GM18520 (cell line): Measurements from ENCODE around the gene EHMT1.

Source experiments
- ATAC-seq: cut with Tn5 transposase; IDR thresholded peaks from one replicate; pipeline ENCODE4 v1.9.1; 2021; ENCODE audit not compliant: unreplicated experiment

EHMT1 gene

DNA sequence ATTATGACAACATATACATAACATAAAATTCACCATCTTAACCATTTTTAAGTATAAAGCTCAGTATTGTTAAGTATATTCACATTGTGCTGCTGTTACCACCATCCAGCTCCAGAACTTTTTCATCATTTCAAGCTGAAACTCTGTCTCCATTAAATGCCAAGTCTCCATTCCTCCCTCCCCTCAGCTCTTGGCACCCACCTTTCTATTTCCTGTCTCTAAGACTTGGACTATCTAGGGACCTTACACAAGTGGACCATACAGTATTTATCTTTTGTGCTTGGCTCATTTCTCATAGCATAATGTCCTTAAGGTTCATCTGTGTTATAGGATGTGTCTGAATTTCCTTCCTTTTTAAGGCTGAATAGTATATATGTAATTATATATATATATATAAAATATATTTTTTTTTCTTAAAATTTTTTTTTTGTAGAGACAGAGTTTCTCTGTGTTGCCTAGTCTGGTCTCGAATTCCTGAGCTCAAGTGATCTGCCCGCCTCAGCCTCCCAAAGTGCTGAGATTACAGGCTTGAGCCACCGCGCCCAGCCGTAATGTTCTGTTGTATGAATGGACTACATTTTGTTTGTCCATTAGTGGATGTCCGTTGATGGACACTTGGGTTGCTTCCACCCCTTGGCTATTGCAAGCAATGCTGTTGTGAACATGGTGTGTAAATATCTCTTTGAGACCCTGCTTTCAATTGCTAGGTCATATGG is 72.3 kb downstream of the EHMT1 start:
- ATAC-seq, result no peak

DNA sequence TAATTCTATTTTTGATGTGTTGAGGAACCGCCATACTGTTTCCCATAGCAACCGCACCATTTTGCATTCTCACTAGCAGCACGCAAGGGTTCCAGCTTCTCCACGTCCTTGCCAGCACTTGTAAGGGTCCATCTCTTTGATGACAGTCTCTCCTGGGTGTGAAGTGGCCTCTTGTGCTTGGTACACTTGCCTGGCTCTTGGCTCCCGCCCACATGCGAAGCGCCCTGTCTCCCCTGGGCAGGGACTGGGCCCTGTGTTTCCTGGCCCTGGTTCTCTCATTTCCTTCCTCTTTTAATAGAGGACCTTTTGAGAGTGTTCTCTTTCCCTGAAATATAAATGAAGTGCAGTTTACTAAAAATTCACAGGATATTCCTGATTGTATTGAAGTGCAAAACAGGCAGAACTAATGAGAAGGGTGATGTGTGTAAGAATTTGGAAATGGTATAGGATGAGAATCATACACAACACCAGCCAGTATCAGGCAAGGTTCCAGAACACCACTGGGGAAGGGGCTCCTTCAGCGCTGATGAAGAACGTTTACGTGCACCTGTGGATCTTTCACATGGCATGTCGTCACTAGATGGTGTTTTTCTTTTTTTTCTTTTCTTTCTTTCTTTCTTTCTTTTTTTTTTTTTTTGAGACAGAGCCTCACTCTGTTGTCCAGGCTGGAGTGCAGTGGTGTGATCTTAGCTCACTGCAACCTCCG is 73.0 kb downstream of the EHMT1 start:
- no peak for ATAC-seq

DNA sequence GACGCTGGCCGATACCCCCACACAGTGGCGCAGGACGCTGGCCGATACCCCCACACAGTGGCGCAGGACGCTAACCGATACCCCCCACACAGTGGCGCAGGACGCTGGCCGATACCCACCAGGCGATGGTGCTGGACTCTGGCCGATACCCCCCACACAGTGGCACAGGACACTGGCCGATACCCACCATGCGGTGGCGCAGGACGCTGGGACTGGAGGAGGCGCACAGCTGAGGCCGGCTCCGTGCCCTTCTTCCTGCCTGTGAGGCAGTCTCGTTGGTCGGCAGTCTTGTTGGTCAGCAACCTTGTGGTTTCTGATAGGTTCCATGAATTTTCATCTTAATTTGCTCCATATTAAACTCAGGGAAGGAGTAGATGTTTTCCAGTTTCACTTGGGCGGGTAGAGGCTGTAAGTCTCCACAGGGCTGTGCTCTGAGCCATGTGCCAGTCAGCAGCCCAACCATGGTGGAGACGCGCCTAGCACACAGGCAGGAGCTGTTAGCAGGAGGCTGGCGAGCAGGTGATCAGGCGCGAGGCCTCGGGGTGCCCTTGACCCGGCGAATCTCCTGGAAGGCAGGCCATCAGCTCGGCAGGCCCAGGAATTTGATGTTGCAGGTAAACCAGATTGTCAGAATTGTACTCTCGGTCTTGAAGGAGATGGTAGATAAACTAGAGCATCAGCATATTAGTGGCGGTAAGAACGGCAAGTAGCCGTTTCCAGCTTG is 75.6 kb downstream of the EHMT1 start:
- no peak for ATAC-seq

DNA sequence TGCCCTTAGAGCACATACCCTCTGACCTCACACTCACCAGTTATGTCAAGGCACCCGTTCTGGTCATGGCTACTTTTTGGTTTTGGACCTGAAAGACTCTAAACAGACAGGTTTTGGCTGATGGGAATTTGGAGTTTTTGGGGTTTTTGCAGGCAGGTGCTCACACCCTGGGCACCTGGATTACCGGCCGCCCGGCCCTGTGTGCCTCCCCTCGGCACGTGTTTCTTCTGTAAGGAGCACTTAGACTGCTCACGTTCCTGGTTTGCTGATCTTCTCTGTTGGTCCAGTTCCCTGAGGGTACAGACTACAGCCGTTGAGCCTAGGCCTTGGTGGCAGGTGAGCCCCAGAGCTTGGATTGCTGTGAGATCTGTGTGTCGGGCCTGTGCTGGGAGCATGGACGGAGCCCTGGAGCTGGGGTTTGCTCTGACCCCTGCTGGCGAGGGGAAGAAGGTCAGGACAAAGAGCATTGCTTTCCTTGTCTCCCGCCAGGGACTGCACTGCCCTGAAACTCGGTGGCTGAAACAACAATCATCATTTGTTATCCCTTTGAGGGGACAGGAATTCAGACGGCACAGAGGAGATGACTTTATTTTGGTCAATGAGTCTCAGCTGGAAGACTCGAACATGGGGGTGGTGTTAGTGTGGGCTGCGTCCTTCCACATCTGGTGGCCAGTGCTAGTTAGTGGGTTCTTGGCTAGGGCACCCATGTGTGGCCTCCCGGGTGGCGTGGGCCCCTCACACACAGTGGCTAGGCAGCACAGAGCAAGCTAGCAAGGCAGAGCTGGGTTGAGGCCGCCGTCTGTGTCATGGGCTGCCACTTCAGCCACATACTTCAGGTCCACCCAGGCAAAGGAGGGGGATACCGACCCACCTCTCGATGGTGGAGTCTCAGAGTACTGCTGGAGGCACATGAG is 76.4 kb downstream of the EHMT1 start:
- no peak for ATAC-seq

DNA sequence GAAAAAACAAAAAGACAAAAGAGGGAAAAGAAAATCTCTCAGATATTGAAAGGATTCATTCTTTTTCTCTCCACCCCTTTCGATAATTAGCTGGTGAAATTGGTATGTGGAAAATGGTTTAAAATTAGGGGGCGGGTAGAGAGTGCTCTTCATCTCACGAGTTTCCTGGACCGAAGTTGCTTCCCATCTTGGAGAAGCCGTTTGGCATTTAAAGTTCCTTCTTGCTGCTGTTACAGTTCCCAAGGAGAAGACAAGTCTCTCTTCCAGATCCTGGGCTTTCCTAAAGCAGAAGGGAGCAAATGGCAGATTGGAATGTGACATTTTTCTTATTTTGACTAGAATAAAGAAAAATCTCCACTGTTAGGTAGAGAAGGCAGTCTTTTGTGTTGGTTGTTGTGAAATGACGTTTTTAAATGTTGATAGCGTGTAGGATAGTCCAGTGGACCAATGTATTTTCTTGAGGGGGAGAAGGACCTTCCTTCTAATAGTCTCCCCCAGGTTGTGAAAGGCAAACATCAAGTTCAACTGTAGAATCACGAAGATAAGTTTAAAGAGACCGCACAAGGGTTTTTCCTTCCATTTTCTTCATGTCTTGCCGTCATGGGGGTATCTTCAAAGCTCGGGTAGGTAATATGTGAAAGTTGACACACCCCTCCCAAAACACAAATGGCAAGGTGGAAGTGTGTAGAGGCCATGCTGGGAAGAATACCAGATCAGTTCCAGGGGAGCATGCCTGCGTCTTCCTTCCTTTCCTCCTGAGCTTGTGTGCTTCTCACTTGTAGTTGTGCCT is 77.5 kb downstream of the EHMT1 start:
- no peak for ATAC-seq

DNA sequence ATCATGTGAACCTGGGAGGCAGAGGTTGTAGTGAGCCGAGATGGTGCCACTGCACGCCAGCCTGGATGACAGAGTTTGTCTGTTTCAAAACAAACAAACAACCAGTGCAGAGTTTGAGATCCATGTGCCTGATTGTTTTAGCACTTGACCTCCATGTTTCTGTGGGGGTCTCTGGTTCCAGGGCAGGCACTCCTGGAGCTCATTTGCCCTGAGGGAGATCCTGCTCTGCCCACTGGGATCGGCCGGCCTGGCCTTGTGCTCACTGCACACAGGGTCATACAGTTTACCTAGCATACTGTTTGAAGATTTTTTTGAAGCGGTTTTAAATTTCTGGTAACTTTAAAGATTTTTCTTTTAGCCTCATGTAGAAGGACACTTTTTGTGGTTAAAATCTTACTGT is 78.4 kb downstream of the EHMT1 start:
- no peak for ATAC-seq

DNA sequence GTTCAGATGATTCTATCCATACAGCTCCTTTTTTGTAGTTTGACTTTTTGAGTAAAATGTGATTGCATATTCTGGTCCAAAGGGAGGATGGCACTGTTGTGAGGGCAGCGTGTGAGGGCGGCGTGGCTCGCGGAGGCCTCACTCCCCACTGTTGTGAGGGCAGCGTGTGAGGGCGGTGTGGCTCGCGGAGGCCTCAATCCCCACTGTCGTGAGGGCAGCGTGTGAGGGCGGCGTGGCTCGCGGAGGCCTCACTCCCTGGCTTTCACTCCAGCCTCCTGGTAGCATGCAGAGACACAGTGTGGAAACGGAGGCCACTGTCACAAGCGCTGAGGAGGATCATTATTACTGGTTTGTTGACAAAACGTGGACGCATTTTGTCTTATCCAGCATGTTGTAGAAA is 79.0 kb downstream of the EHMT1 start:
- ATAC-seq, result no peak

DNA sequence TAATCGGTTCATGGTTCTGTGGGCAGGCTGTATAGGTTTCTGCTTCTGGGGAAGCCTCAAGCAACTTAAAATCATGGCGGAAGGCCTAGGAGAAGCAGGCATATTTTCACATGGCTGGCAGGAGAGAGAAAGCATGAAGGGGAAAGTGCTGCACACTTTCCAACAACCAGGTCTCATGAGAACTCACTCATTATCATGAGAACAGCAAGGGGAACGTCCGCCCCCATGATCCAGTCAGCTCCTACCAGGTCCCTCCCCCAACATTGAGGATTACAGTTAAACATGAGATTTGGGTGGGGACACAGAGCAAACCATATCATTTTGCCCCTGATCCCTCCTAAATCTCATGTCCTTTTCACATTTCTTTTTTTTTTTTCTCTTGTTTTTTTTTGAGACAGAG is 82.1 kb downstream of the EHMT1 start:
- ATAC-seq, result no peak

DNA sequence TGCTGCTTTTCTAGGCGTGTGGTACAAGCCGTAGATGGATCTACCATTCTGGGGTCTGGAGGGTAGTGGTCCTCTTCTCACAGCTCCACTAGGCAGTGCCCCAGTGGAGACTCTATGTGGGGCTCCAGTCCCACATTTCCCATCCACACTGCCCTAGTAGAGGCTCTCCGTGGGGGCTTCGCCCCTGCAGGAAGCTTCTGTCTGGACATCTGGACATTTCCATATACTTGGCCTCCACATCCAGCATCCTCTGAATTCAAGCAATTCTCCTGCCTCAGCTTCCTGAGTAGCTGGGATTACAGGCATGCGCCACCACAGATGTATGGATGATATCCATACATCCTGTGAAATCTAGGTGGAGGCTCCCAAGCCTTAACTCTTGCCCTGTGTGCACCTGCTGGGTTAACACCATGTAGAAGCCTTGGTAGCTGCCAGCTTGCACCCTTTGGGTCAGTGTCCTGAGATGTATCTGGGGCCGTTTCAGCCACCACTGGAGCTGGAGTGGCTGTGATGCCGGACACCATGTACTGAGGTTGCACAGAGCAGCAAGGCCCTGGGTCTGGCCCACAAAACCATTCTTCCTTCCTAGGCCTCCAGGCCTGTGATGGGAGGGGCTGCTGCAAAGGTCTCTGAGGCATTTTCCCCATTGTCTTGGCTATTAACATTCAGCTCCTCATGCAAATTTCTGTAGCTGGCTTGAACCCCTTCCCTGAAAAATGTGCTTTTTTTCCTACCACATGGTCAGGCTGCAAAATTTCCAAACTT is 84.0 kb downstream of the EHMT1 start:
- no peak for ATAC-seq

DNA sequence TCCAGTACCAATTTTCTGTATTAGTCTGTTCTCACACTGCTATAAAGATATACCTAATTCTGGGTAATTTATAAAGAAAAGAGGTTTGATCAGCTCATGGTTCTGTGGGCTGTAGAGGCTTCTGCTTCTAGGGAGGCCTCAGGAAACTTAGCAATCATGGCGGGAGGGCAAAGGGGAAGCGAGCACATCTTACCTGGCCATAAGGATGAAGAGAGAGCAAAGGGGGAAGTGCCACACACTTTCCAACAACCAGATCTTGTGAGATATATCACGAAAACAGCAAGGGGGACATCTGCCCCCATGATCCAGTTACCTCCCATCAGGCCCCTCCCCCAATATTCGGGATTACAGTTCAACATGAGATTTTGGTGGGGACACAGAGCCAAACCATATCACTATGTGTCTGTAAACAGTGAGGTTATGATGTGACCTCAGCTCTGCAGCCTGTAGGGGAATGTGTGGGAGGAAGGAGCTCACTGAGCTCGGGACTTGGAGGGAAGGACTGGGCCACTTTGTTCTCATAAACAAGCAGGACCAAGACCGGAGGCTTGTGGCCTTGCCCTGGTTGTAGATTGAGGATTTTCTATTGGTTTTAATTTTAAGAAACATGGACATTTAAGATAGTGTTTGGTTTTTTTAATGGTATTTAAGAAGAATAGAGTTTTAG is 85.2 kb downstream of the EHMT1 start:
- ATAC-seq, result no peak

DNA sequence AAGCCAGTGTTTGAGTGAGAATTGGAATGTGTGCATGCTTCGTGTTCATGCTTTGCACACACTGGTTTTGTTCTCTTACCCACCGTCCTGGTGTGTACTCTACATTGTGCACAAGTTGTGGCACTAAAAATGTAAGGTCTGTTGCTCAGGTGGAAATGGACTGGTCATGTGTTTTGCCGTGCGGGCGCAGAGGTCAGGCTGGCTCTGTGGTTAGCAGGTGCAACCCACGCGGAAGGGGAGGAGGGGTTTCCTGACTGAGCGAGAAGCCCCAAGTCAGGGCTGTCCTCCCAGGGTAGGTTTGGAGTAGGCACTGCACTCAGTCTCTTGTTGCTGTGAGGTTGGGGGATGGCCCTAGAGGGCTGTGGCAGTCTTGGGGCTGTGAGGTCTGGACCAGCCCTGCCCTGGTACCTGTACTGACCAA is 86.6 kb downstream of the EHMT1 start:
- no peak for ATAC-seq

DNA sequence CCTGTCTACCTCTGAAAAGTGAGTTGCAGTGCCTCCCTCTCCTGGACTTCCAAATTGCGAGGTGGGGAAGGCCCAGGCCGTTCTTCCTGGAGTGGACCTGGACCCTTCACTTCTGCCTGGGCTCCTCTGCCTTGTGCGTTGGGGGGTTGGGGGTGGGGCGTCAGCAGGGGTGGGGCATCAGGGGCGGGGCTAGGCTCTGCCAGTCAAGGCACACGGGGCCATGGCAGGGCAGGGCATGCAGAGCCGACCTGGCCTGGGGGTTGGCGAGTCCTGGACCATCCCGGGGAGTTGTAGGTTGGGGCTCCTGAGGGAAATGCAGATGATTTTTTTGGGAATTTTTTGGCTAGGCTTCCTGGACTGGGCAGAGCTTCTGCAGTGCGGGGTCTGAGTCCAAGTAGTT is 87.1 kb downstream of the EHMT1 start:
- ATAC-seq, result no peak

DNA sequence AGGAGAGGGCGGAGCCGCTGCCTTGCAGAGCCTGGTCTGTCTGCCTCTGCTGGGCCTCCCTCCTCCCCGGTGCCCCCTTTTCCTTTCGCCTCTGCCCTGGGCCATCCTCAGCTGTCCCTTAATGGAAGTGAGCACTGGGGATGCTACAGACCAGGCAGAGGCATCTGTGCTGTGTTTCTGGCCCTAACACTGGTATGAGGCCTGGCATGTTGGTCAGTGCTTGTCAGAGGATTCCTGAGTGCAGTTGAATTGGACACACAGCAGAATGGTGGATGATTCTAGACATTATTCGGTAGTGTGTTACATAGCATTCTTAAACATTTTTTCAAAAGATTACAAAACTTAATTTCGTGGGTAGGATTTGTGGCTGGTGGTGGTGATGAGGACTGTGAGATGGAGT is 88.6 kb downstream of the EHMT1 start:
- ATAC-seq, result no peak

DNA sequence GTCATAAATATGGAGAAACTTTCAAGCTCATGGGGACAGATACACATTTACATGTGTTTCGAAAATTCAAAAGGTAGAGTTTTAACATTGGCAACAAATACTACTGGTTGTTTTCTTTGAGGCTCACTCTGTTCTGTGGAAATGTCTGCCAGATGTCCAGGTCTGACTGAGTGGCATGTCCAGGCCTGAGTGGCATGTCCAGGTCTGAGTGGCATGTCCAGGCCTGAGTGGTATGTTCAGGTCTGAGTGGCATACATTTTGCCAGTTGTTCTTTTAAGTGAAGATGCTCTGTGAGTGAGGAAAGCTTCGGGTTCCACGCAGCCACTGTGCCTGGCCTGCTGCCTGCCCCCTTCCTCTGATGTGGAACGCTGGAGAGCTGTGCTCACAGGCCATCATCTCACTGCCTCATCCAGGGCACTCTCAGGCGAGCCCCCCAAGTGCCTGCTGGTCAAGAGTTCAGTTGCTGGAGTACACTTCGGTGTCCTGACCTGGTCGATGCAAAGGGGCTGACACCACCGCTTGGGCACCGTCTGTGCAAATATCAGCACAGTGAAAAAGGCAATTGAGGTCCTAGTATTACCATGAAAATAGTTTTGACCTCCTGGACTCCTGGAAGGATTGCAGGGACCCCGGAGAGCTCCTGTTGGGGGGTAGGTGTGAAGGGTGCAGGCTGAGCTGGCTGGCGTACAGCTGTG is 89.9 kb downstream of the EHMT1 start:
- ATAC-seq, result no peak

DNA sequence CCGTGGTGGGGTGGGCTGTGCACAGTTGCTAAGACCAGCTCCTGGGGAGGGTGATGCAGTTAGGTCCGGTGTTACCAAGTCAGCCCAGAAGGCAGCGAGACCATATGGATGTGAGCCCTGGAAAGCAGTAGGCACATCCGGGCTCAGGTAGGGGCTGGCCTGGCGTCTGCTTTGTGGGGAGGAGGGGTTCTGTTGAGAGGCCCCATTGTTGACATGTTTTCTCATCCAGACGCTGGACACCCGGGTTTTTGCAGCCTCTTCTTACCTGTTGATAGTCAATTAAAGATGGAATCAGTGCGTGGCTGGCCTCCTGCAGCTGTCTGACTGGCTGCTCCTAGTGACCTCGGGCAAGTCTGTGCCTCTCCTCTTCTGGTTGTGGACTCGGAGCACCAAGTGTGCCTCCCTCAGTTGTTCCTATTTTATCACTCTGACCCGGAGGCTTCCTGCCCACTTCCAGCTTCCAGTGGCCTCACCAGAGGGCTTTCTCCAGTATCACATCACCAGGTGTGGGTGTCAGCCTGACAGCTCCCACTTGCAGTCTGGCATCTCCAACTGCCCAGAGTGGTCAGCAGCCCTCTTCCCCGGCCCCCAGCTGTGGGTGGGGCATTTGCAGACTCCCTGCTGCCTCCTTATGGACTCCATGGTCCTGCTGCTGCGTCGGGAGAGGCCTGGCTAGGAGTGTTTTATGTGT is 90.8 kb downstream of the EHMT1 start:
- ATAC-seq, result no peak

DNA sequence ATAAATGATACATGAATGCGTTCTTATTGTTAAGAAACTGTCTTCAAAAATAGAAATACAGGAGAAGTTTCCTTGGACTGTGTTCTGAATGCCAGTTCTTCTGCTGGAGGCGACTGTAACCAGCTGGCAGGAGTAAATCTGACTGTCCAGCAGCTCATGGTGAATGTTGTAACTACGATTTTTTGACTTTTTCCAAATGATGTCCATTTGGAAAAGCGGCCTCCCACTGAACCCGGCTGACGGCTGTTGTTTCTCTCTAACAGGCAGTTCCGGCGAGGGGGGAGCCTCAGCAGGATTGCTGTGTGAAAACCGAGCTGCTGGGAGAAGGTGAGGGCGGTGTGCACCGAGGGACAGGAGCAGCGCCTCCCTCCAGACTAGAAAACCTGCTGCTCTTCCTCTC is 91.9 kb downstream of the EHMT1 start:
- ATAC-seq, result no peak

DNA sequence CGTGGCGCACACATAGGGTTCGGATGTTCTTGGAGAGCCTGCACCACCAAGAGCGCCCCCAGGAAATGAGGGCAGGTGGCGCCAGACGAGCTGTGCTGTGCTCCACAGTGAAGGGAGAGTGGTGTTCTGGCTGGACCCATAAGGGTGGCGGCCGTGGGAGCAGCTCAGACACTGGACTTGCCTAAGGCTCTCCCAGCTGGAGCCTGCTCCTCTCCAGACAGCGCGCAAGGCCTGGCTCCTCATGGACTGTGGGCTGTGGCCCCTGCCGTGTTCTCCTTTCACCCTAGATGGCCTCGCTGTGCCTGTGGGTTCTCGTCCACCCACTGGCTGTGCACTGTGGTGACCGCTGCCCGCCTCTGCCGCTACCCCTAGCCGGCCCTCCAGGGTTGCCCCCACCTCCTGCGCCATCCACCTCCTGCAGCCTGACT is 92.9 kb downstream of the EHMT1 start:
- ATAC-seq, result no peak

DNA sequence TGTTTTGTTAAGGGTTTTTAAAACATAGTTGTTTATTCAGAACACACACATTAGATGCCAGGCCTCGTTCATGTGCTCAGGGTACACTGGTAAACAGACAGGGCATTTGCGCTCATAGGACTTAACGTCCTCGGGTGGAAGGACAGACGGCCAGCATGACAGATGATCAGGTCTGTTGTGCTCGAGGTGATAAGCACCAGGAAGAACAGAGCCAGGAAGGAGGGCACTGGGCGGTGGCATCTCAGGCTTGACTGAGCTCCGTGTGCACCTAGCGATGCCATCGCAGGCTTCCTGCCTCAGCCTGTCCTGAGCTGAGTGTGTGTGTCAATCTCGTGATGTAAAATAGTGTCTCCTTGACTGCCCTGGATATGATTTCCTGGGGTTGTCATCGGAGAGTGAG is 96.5 kb downstream of the EHMT1 start:
- ATAC-seq, result no peak
